ENCODE measurements around the gene PLSCR4. TPM values are rescaled to one million over a fixed set of nuclear protein-coding genes. Genes with fewer than 3 reads are reported as not detected.

The PLSCR4 gene
- total and polyA plus RNA-seq, 2 of the 8 experiments (the other 6 are each of a cell fraction or from before 2014, with no cell fraction given) = 1.8 to 2.9 TPM

- TF ChIP-seq CHD7 (IDR thresholded peaks at IDR 0.05; ENCODE audit: insufficient replicate concordance, low read length) = no peak
- TF ChIP-seq ATF2 (IDR thresholded peaks at IDR 0.05; ENCODE audit: low read length) = no peak
These were observed 84.5 kb downstream of the PLSCR4 start (continued) for GRCh38 chr3:146166415-146166821.
